OCI-LY3 (cell line): ENCODE results near the gene SOX4.

ENCODE experiments used
- CTCF ChIP-seq: fragments of 200-600, 300-600 bp; sonication (generic); IDR thresholded peaks from 2 replicates; pipeline ENCODE4 v1.5.1; 2014; ENCODE audit warnings: antibody characterized with exemption, low read length, low read depth
- EZH2phosphoT487 ChIP-seq: fragments of 200-600 bp; shearing (Covaris generic); IDR thresholded peaks from 2 replicates; pipeline ENCODE4 v1.6.1; 2018; ENCODE audit warnings: antibody characterized with exemption, mixed run types, low read depth

DNA sequence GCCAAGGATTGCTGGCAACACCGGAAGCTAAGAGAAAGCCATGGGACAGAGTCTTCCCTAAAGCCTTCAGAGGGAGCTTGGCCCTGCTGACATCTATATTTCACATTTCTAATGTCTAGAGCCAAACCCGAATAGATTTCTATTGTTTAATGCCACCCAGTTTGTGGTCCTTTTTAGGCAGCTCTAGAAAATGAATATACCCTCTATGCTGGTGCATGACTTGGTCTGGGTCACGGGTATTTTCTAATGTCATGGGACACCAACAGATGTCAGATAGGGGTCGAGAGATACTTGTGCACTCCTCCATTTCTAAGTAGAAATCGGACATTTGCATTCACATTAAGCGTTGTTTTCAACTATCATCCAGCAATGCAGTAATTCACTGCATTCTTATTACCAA lies 37.0 kb upstream of the SOX4 start:
- no peak for TF ChIP-seq CTCF
- TF ChIP-seq EZH2phosphoT487: no peak
